HG03439 (cell line): Measurements from ENCODE around the gene BSN.

Source experiments
- ATAC-seq: cut with Tn5 transposase; IDR thresholded peaks from one replicate; pipeline ENCODE4 v1.9.1; 2021; ENCODE audit warnings: mild to moderate bottlenecking, moderate library complexity; ENCODE audit not compliant: unreplicated experiment

Gene BSN

DNA sequence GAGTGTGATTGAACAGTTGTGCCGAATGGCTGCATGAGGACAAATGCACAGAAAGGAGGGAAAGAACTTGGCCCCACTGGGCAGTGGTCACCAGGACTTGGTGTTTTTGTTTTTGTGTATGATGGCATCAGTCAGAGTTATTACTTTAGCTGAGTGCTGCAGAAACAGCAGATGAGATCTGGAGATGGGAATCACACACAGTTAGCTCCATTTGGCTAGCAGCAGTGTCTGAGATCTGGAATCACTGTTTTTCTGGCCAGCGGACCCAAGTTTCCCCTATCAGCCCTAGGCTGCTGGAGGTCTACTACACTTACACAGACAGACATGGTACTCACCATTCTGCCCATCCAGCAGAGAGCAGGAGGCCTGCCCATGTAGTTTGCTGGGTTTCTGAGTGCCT is 74.0 kb downstream of the BSN start:
- ATAC-seq = no peak

DNA sequence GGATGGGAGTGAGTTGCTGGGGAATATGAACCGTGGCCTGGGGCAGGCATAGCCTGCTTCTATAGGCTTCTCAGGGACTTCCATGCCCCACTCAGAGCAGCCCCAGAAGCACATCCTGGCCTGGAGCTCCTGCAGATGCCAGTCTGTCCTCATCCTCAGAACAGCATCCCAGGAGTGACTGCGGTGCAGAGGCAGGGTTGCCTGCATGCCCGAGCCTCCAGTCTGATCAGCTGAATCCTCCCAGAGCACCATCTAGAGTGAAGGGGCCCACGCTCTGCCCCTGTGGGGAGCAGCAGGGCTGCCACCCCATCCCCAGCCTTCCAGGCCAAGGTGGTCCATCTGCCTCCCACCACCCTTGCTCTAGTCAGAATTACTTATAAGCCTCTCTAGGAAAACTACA is 75.2 kb downstream of the BSN start:
- ATAC-seq = no peak

DNA sequence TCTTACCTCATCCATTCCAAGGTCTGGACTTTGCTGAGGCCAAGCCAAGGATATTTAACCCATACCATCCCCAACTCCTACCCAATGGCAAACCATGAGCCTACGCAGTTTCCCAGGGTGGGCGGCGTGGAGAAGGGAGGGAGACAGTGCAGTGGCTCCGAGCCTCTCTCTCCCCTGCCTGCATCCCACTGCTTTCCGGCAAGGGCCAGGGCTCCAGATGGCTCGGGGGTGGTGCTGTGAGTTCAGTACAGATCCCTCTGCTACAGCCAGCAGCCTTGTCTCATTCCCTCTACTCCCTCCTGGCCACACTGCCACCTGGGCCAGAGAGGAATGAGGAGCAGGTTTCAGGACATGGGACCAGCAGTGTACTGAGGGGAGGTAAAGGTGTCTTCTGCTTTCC is 75.6 kb downstream of the BSN start:
- ATAC-seq = no peak

DNA sequence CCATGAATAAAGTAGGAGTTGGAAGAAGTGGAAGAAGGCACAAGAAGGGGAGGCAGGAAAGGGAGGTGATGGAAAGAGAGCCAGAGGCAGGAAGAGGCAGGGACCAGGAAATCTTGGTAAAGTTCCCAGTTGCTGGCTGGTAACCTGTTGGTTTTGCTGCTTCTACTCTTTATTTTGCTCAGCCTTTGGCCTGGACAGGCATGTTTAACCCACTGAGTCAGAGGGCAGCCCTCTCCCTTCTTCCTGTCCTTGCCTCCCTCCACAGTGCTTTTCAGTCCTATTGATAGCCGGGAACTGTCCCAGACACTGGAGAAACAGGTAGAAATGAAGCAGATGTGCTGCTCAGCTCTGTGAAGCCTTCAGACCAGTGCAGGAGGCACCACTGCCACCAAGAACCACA is 76.5 kb downstream of the BSN start:
- ATAC-seq = no peak

DNA sequence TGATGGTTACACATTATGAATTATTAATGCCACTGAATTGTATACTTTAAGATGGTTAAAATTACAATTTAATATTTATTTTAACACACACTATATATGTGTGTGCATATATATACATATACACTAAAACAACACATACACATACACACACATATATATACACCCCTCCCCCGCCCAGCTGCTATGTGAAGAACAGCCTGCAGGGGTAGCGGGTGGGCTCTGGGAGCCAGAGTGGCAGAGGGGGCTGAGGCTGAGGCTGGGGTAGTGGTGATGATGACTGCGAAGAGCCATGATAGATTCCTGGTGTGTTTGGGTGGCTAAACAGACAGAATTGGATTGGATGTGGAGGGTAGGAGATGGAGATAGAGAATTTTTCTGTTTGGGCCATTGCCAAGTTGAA is 80.5 kb downstream of the BSN start:
- ATAC-seq = no peak

DNA sequence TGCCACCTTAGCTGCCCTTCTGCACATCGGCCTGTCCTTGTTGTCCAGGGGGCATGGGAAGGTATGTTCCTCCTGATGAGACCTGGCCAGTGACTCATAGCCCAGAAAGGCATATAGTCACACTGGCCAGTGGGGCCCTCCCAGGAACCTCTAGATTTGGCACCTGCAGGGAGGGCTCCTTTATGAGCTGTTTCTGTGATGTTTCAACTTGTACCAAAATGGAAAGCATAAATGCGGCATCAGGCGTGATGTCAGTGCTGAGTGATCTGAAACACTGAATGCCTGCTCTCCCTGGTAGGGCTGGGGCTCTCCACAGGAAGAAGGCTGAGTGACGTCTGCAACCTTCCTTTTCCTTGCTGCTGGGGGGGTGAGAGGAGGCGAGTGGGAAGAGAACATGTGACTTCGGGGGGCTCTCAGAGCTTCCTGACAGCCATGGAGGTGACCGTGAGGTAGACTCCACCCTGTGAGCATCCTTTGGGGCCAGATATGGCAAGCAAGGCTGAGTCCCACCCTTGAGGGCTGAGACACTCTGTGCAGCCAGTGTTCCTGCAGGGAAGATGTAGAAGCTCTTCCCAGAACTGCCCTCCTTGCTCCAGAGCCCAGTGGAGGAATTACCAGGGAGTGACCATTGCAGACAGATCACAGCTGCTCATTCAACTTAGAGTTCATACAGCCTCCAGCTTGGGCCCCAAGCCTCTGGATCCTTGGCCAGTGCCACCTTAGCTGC is 82.8 kb downstream of the BSN start:
- ATAC-seq = no peak

DNA sequence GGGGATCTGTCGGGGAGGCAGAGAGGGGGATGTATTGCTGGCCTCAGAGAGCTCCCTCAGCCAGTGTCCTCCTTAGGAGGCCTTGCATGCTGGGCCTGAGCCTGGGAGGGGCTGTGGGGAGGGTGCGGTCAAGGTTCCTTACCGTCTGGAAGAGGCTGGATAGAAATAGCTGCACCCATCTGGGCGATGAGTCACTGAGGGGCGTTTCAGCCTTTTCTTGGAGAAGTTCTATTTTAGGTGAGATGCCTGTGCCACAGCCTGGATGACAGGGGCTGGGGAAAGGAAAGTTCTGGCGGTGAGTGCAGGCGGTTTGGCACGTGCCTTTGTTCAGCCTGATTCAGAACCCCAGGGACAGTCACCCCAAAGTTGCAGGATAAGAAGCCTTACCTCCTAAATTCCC is 84.2 kb downstream of the BSN start:
- no peak for ATAC-seq

DNA sequence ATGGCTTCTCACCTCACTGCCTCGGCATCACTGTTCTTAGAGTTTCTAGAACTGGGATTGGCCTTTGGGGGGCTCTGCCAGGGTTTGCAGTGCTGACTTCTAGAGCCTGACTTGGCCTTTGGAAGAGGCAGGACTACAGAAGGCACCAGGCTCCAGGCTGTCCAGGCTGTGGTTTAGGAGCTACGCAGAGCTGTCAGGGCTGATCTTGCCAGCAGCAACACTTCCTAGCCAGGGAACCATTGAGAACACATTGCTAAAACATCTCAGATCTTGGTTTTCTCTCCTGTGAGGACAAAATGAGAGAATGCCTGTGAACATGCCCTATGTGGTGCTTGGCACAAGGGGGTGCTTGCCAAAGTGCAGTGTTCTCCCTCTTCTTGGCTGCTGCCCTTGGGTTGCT is 85.3 kb downstream of the BSN start:
- no peak for ATAC-seq

DNA sequence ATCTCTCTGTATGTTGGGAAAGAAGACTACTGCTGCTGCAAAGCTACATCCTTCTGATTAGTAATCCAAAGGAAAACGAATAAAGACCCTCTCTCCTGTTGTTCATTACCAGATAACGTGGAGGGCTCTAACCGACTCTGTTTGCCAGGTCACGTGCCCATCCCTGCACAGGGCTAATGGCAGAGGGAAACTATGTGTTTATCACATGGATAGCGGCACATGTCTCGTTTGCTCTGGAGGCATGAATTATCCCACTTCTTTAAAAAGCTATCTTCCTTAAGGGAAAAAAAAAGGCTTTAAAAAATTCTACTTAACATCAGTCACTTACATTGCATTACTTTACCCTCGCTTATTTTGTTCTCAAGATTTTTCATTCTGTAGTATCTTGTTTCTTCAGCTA is 87.0 kb downstream of the BSN start:
- ATAC-seq = no peak

DNA sequence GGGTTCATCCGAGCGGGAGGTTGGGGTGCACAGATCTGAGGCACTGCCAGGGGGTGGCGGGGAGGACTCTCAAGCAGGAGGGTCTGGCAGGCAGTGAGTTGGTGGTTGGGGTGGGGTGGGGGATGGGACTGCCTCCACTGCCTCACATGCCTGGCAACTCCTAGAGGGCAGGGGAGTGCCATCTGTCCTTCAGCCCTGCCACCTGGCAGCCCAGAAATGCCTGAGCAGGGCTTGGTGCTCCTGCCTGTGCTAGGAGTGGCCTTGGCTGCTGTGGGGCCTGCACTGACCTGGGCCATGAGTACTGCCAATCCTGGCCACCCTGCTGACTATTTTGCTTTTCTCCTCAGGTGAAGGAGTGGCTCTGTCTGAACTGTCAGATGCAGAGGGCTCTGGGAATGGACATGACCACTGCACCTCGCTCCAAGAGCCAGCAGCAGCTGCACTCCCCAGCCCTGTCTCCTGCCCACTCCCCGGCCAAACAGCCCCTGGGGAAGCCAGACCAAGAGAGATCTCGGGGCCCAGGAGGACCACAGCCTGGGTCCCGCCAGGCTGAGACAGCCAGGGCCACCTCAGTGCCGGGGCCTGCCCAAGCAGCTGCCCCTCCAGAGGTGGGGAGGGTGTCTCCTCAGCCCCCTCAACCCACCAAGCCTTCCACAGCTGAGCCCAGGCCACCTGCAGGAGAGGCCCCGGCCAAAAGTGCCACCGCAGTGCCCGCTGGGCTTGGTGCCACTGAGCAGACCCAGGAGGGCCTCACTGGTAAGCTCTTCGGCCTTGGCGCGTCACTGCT is 87.8 kb downstream of the BSN start:
- no peak for ATAC-seq

DNA sequence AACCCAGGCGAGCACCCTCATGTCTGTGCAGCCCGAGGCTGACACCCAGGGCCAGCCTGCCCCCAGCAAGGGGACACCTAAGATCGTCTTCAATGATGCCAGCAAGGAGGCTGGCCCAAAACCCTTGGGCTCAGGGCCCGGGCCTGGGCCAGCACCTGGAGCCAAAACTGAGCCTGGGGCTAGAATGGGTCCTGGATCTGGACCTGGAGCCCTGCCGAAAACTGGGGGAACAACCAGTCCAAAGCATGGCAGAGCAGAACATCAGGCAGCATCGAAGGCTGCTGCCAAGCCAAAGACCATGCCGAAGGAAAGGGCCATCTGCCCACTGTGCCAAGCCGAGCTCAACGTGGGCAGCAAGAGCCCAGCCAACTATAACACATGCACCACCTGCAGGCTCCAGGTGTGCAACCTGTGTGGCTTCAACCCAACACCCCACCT is 88.5 kb downstream of the BSN start:
- no peak for ATAC-seq

DNA sequence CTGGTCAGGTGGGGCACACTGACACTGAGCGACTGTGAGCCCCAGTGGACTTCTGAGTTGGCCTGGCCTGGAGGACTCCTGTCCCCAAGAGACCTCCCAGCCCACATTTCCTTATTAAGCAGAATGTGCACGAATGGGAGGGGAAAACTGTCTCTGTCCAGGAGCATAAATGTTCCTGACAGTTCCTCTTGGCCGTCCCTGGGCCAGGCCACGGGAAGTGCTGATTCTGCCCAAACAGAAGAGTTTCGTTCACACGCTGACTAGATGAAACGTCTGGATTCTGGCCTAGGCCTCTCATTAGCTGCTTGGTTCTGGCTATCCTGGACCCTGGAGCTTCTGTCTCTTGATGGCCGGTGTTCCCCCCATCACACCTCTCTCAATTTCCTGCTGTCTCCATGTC is 90.4 kb downstream of the BSN start:
- ATAC-seq = no peak

DNA sequence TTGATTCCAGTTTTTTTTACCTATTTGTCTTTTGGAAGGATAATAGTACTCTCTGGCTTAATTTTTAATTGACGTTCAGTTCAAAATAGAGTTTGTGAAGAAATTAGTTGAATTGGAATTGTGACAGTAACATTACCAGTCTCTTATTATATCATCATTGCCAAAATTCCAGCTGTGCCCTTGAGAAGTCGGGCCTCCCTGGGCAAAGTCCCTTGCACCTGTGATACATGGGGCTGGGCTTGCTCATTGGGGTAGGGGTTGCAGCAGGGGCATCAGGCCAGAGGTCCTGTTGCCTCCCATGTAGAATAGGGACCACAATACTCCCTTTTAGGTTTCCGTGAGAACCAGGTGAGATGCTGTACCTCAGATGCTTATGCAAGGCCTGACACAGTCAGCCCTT is 92.0 kb downstream of the BSN start:
- no peak for ATAC-seq

DNA sequence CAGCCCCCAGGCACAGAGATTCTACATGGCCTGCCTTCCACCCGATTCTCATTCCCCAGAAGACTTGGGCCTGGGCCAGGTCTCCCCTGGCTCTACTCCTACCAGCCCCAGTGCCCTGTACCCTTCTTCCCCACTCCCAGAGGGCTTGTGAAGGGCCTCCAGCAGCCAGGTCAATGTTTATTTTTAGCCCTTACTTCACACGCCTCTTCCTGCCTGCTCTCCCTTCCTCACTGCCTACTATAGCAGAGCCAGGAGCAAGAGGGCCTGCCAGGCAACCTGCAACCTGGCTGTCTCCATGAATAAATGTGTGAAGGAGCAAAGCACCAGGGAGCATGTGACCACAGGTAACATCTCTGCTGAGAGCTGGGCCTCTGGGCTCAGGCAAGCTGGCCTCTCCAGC is 93.5 kb downstream of the BSN start:
- no peak for ATAC-seq

DNA sequence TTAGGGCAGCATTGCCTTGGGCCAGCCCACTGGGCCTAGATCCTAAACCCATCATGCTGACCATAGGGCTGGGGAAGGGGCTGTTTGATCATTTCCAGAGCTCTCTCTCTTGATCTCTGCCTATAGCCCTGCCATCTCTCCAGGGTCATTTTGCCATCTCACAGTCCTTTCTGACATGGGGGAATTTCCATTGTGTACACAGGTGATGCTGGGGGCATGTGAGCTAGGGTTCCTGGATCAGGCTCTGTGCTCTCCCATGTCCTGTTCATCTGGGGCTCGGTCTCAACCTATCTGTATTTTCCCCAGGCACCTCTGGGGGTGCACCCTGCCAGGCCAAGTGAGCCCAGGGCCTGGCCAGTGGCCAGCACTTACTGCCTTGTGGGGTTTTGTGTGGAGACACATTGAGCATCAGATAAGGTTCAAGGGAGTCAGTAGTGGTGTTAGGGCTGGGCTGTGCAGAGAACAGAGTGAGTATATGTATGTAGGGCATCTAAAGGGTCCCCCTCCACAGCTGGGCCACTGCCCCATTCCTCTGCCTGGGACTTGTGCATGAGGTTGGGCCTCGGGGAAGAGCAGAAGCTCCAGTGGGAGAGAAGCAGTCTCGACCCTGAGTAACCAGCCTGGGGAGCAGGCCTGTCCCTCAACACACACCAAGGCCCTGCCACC is 94.2 kb downstream of the BSN start:
- ATAC-seq = no peak

DNA sequence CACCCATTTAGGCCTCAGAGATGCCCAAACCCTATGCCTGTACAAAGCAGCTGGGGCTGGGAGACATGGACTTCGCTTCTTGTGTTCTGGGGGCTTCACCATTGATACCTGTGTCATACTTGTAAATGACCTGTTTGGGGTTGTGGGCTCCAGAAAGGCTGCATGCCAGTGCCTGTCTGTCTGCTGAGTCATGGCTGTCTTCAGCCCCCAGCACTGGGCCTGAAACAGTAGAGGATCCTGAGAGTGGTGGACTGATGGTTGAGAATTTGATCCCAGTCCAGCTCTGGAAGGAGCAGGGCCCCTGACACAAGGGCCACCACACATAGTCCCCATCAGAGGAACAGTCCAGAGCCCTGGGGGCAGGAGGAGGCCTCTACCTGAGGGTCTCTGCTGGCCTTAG is 95.3 kb downstream of the BSN start:
- no peak for ATAC-seq

DNA sequence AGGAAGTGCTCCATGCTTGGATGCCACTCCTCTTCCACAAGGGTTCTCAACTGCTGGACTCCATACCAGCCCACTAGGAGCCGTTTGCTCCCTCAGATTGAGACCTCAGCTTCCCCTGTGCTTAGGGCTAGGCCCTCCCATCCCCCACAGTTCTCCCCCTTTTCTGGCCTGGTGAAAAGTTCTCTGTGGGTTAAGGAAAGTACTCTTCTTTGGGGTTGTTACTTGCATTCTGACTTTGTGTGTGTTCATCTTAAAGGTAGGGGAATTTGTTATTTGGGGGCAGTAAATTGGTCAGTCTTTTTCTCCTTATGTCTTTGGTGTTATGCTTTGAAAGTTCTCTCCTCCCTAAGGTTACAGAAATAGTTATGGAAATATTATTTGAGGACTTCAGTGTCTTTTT is 95.9 kb downstream of the BSN start:
- no peak for ATAC-seq

DNA sequence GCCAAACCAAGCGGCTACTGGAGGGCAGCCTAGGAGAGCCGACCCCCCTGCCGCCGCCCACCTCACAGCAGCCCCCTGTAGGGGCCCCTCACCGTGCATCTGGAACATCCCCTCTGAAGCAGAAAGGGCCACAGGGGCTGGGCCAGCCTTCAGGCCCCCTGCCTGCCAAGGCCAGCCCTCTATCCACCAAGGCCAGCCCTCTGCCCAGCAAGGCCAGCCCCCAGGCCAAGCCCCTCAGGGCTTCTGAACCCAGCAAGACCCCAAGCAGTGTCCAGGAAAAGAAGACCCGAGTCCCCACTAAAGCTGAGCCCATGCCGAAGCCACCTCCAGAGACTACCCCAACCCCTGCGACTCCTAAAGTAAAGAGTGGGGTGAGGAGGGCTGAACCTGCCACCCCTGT is 96.4 kb downstream of the BSN start:
- ATAC-seq = no peak

DNA sequence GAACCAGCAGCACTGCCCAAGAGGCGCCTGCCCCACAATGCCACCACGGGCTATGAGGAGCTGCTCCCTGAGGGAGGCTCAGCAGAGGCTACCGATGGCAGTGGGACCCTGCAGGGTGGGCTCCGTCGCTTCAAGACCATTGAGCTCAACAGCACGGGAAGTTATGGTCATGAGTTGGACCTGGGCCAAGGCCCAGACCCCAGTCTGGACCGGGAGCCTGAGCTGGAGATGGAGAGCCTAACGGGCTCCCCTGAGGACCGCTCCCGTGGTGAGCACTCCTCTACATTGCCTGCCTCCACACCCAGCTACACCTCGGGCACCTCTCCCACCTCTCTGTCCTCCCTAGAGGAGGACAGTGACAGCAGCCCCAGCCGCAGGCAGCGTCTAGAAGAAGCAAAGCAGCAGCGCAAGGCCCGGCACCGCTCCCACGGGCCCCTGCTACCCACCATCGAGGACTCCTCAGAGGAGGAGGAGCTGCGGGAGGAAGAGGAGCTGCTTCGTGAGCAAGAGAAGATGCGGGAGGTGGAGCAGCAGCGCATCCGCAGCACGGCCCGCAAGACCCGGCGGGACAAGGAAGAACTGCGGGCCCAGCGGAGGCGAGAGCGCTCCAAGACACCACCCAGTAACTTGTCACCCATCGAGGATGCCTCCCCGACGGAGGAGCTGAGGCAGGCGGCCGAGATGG is 98.1 kb downstream of the BSN start:
- ATAC-seq = no peak

DNA sequence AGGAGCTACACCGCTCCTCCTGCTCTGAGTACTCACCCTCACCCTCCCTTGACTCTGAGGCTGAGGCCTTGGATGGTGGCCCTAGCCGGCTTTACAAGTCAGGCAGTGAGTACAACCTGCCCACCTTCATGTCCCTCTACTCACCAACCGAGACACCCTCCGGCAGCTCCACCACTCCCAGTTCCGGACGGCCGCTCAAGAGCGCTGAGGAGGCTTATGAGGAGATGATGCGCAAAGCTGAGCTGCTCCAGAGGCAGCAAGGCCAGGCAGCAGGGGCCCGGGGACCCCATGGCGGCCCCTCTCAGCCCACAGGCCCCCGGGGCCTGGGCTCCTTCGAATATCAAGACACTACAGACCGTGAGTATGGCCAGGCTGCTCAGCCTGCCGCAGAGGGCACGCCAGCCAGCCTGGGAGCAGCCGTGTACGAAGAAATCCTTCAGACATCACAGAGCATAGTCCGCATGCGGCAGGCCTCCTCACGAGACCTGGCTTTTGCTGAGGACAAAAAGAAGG is 98.7 kb downstream of the BSN start:
- no peak for ATAC-seq

DNA sequence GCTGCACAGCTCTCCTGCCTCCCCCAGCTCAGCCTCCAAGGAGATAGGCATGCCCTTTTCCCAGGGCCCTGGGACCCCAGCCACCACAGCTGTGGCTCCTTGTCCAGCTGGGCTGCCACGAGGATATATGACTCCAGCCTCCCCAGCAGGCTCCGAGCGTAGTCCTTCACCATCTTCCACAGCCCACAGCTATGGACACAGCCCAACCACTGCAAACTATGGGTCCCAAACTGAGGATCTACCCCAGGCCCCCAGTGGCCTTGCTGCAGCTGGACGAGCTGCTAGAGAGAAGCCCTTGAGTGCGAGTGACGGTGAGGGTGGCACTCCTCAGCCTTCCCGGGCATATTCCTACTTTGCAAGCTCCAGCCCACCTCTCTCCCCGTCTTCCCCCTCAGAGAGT is 99.3 kb downstream of the BSN start:
- ATAC-seq = no peak
